K562 (cell line): ENCODE data around the gene MLST8. TPM values are rescaled to one million over a fixed set of nuclear protein-coding genes. Genes with fewer than 3 reads are reported as not detected.

Source experiments
- CLOCK ChIP-seq: fragments of 250-450 bp; sonication (Bioruptor Pico); IDR thresholded peaks from 2 replicates; pipeline ENCODE4 v1.4.0; 2020; ENCODE audit warnings: mild to moderate bottlenecking, moderate library complexity, borderline replicate concordance
- CTCF ChIP-seq, 3 experiments: IDR thresholded peaks in 2 of 3; conservative IDR thresholded peaks in 1 of 3; 2 replicates each; pipeline ENCODE4 v1.5.1; 2011 to 2012; ENCODE audit warnings: low read length in 3 of 3, mild to moderate bottlenecking in 3 of 3, control low read depth in 2 of 3, improper control_type of control experiment in 1 of 3, inconsistent platforms in 1 of 3, low read depth in 1 of 3, mixed read lengths in 1 of 3, moderate library complexity in 1 of 3; ENCODE audit not compliant: insufficient read depth in 2 of 3
- DACH1 ChIP-seq: fragments of 450-650 bp; IDR thresholded peaks from 2 replicates; pipeline ENCODE4 v1.6.1; 2018; ENCODE audit not compliant: partially characterized antibody
- FOXJ3 ChIP-seq: sonication (generic); formaldehyde crosslinking; IDR thresholded peaks from 2 replicates; pipeline ENCODE4 v1.4.0; 2020; ENCODE audit warnings: mild to moderate bottlenecking, missing genetic modification reagents
- KAT7 ChIP-seq: sonication (generic); formaldehyde crosslinking; IDR thresholded peaks from 2 replicates; pipeline ENCODE4 v1.8.0; 2022; ENCODE audit warnings: missing genetic modification reagents, mild to moderate bottlenecking, borderline replicate concordance
- POLR2G ChIP-seq: fragments of 200-400 bp; formaldehyde crosslinking; IDR thresholded peaks from 2 replicates; pipeline ENCODE4 v1.6.1; 2017; ENCODE audit warnings: low read depth, mild to moderate bottlenecking, antibody characterized with exemption, low read length, moderate library complexity
- RBFOX2 ChIP-seq: fragments of 200-400 bp; formaldehyde crosslinking; IDR thresholded peaks from 2 replicates; pipeline ENCODE4 v1.6.1; 2017; ENCODE audit warnings: low read depth, mild to moderate bottlenecking, low read length, moderate library complexity
- ZBTB33 ChIP-seq: sonication (generic); formaldehyde crosslinking; IDR thresholded peaks from 2 replicates; pipeline ENCODE4 v1.8.1; 2023; ENCODE audit warnings: mild to moderate bottlenecking, missing genetic modification reagents
- ZNF263 ChIP-seq: sonication (generic); formaldehyde crosslinking; IDR thresholded peaks from 2 replicates; pipeline ENCODE4 v1.8.0; 2022; ENCODE audit warnings: mild to moderate bottlenecking, missing genetic modification reagents, borderline replicate concordance
- polyA plus RNA-seq, 8 experiments: library from polyadenylated mRNA; depleted of rRNA in 4 of 8; stranded (reverse) in 5 of 8; unstranded in 3 of 8; fragments of >200 nt; fragmentation: Nextera tagmentation in 2 of 8; fragmentation: Illumina TruSeq in 1 of 8; extraction: Ambion mirVana in 2 of 8; extraction: Trizol in 1 of 8; gene quantifications; 2 replicates each; pipeline versions ENCODE4 v1.2.1 to v1.2.3, GENCODE V29; 2011 to 2014; ENCODE audit warnings: inconsistent platforms in 1 of 8, missing spikeins in 1 of 8
- total RNA-seq, 7 experiments: library from RNA; depleted of rRNA in 6 of 7; stranded (reverse); fragments of >200 nt in 6 of 7; fragmentation: Illumina TruSeq in 2 of 7; extraction: Trizol in 2 of 7; gene quantifications; 2 replicates each; pipeline versions ENCODE4 v1.2.1 to v1.2.3, GENCODE V29; 2011 to 2021; ENCODE audit warnings: low replicate concordance in 1 of 7

The MLST8 gene
- total and polyA plus RNA-seq, 9 of the 15 experiments (the other 6 are each of a cell fraction or from before 2014, with no cell fraction given) = 1.5 to 116 (median 43.3) TPM

GRCh38 chr16:2243031-2243528 lies 37.8 kb downstream of the MLST8 start (continued):
- TF ChIP-seq RBFOX2 (peak; percentile 55; the same call in 1 of the 2 replicates), CTCF (IDR thresholded peaks at IDR 0.05 in 2 of 3, conservative IDR thresholded peaks at IDR 0.05 in 1 of 3; ENCODE audit: insufficient read depth in 2 of 3, low read depth in 1 of 3, low read length in 3 of 3) (peak in 2 of 3 experiments; percentile 26 to 59; a peak in 4 of 6 replicates), FOXJ3 (CRISPR knock-in tag) (no peak), POLR2G (peak; percentile 76), CLOCK (CRISPR knock-in tag) (no peak), KAT7 (CRISPR knock-in tag) (no peak), ZBTB33 (CRISPR knock-in tag) (peak; percentile 90), DACH1 (no peak), ZNF263 (no peak)
